ENCODE results near the gene BMP2.

Gene BMP2

GRCh38 chr20:6768228-6769140 lies 998 bp downstream of the BMP2 start:
- DNase-seq (ENCODE audit: low read depth in 3 of 3), result no peak

GRCh38 chr20:6769903-6770785 lies 2.7 kb downstream of the BMP2 start:
- no peak for DNase-seq (ENCODE audit: low read depth in 3 of 3)

- no peak for DNase-seq (ENCODE audit: low read depth in 3 of 3)
These were observed 3.3 kb downstream of the BMP2 start for GRCh38 chr20:6770786-6771100.

DNA sequence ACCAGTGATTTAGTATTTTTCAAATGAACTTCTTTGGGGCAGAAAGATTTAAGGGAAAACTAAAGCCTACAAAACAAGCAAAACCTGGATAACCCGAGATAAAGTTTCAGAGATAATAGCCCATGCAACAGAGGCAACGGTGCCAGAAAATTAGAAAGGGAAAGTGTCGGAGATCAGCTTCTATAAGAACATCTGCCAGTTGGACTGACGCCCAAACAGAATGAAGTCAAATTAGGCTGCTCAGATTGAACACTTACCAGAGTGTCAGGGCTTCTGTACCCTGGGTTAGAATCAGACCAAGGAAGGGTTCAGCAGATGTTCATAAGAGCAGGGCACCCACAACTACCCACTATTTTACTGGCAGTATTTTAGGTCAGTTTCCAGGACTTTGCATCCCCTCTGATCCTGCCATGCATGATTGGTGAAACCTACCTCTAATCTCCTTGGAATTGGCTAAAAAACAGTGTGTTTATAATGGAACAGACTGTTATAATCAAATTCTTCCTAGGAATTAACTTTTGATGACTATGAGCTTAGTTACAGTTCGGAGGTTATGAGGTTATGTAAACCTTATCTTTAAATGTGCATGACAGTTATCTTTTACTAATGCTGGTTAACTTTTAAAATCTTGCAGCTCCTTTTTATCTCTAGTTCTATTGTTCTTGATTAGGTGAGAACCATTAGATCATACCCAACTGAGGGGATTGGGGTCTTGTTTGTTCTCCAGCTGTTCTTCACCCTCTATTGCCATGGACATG lies 13.1 kb downstream of the BMP2 start:
- DNase-seq (ENCODE audit: low read depth in 3 of 3), result no peak

GRCh38 chr20:6783752-6784151 lies 16.3 kb downstream of the BMP2 start:
- DNase-seq (ENCODE audit: low read depth in 3 of 3), result no peak

- DNase-seq (ENCODE audit: low read depth in 3 of 3), result no peak
These were observed 16.7 kb downstream of the BMP2 start for GRCh38 chr20:6784210-6784631.

GRCh38 chr20:6784767-6785166 lies 17.3 kb downstream of the BMP2 start:
- no peak for DNase-seq (ENCODE audit: low read depth in 3 of 3)

GRCh38 chr20:6786548-6786947 lies 19.1 kb downstream of the BMP2 start:
- DNase-seq (ENCODE audit: low read depth in 3 of 3), result no peak

DNA sequence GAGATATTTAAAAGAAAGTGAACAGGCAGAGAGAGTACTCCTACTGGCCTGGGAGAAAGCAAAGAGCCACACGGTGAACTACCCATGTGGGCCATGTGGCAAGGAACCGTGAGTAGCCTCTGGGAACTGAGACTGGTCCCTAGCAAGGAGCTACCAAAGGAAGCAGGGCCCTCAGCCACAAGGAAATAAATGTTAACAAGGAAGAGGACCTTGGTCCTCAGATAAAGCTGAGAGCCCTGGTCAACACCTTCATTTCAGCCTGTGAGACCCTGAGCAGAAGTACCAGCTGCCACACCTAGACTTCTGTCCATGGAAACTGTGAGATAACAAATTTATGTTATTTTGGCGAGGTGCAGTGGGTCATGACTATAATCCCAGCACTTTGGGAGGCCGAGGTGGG lies 25.3 kb downstream of the BMP2 start:
- DNase-seq (ENCODE audit: low read depth in 3 of 3), result no peak

DNA sequence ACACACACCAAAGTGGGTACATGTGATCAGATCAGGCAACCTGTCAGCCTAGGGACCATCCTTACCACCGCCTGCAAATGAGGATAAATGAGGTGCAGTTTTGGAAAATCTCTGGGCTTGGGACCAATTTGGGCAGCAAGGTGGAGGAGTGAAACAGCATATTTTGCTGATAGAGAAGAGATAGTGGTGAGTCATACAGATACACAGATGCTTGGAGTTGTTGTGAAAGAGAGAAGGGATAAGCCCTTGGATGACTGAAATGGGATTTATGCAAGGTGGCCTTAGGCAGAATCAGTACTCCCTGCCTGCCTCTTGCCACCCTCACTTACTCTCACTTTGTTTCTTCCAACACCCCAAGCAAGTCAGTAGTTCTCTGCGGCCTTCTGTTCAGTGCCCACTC lies 34.7 kb downstream of the BMP2 start:
- DNase-seq (ENCODE audit: low read depth in 3 of 3), result no peak

DNA sequence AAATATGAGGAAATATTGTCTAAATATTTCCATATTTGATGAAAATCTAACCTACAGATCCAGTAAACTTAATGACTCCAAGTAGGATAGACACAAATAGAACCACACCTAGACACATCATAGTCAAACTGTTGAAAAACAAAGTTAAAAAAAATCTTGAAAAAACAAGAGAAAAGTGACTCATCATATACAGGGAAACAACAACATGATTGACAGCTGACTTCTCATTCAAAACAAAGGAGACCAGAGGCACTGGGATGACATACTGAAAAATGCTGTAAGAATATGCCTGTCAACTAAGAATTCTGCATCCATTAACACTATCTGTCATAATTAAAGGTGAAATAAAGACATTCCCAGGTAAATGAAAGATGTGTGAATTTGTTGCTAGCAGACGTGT lies 38.8 kb downstream of the BMP2 start:
- no peak for DNase-seq (ENCODE audit: low read depth in 3 of 3)

GRCh38 chr20:6811262-6812035 lies 44.0 kb downstream of the BMP2 start:
- no peak for DNase-seq (ENCODE audit: low read depth in 3 of 3)

DNA sequence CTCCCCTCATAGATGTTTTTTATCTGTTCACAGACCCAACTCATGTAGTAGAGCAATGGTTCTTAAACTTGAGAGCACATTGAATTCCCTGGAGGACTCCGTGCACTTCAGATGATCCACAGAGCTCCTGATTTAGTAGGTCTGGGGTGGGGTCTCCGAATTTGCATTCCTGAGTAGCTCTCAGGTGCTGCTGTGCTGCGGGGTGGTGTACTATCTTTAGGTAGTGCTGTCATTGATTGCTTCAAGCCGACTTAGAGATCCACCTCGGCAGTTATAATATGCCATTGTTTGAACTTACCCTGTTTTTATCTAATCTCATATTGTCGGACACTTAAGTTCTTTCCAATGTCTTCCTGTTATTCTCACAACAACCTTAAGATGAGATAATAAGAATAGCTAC lies 45.0 kb downstream of the BMP2 start:
- DNase-seq (ENCODE audit: low read depth in 3 of 3), result no peak

DNA sequence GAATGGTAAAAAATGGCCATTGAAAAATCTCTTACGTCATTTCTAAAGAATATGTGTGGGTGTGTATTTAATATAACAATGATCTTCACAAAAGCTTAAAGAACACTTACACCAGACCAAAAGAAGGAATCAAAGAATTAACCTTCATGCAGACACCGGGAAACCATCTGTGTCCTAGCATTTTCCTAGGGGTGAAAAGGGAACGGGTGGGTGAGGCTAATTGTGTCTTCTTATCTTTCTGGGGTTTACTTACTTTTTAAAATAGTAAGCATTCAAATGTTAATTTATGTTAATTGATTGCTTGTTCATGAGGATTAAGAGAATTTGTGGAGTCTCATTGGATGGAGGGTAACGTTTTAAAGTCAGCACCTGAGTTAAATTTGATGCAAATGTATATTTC lies 47.5 kb downstream of the BMP2 start:
- no peak for DNase-seq (ENCODE audit: low read depth in 3 of 3)

GRCh38 chr20:6818033-6818808 lies 50.7 kb downstream of the BMP2 start:
- DNase-seq (ENCODE audit: low read depth in 3 of 3), result no peak

- no peak for DNase-seq (ENCODE audit: low read depth in 3 of 3)
These were observed 52.1 kb downstream of the BMP2 start for GRCh38 chr20:6819599-6819998.

DNA sequence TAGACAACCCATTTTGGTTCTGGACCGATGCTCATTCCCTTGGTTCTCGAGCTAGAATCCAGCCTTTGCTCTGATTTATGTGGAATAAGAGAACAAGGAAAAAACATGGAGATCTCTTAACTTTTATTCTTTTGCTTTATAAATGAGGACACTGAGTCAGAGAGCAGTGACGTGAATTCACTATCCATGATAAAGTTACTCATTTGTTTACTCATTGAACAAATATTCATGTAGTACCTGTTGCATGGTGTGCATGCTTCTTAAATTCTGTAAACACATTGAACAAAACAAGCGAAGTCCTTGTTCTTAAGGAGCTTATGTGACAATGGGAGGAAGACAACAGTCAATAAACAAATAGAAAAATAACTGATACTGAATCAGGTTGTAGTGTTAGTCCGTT lies 56.9 kb downstream of the BMP2 start:
- no peak for DNase-seq (ENCODE audit: low read depth in 3 of 3)

DNA sequence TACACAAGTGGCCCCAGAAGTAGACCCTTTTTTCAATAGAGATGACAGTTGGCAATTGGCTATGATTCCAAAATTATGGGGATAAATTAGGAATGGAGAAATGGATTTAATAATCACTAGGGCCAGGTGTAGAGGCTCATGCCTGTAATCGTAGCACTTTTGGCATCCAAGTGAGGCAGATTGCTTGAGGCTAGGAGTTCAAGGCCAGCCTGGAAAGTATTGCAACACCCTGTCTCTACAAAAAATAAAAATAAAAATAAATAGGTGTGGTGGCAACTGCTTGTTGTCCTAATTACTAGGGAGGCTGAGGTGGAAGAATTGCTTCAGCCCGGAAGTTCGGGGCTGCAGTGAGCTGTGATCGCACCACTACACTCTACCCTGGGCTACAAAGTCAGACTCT lies 60.0 kb downstream of the BMP2 start:
- no peak for DNase-seq (ENCODE audit: low read depth in 3 of 3)

DNA sequence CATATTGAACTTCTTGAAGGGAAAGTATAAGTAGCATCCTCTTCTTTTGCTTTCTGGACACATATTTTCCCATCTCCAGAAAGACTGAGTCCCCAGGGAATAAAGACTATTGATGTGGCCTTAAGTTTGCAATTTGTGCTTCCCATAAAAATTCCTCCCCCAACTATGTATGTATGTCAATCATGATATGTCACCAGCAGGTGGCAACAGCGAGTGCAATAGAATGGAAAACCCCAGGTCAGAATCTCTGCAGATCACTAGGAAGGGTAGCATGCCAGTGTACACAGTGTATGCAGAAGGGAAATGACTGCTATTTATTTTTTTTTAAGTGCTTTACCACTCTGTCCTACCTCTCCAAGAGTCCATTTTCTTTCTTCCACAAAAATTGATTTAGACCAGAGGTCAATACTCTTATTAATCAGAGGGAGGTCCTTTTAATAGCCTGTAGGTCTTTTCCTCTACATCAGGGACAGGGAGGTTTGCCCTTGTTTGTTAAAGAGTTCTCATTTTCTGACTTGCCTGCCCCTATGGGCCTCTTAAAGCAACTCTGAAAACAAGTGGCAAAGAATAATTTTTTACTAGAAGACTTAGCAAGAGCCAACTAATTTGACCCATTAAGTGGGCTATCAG lies 61.4 kb downstream of the BMP2 start:
- peak in 2 of 3 experiments; percentile 1 to 12 for DNase-seq (ENCODE audit: low read depth in 3 of 3)

DNA sequence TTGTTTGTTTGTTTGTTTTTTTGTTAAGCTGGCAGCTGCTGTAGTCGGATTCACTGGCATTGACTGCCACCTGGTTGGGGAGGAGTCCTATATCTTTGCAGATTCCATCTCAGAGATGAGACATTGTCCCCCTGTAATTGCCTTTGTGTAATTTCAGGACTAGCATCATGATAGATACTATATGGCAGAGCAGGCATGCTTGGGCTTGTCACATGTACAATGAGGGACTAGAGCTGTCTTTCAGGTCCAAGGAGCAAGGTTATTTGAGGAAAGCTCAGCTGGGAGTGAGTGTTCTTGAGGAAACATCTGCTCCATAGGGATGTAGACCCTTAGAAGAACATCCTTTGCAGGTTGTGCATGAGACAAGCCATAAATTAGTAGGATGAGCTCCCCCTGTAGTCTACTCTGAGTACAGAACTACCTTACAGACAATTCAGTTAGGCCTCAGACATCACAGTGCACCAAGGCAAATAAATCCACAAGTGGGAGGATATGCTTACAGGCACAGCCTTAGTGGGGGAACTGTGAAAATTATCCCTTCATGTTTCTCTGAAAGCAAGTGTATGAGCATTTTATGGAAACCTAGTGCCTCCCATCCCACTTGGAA lies 62.1 kb downstream of the BMP2 start:
- DNase-seq (ENCODE audit: low read depth in 3 of 3), result no peak

Data from stimulated activated CD4-positive, alpha-beta T cell treated with anti-CD3 and anti-CD28 coated beads, TNF-alpha, amount 100 ng/mL, for 24 hours (primary cell).